Trophoblast cell (in vitro differentiated cells and primary cell): ENCODE results near the gene MEN1.

Source experiments
- DNase-seq, 2 donors: peaks; one replicate each; pipeline ENCODE4 v3.0.0-alpha.2; 2016
- H2AFZ ChIP-seq: 2 replicates; pipeline ENCODE4 v1.6.1; 2013; ENCODE audit warnings: low read length, moderate library complexity, mild to moderate bottlenecking; ENCODE audit not compliant: insufficient read depth, poor library complexity
- H2AK5ac ChIP-seq: 2 replicates; pipeline ENCODE4 v1.6.1; 2013; ENCODE audit warnings: mild to moderate bottlenecking, low read length
- H2BK120ac ChIP-seq: 2 replicates; pipeline ENCODE4 v1.6.1; 2013; ENCODE audit warnings: low read length, mild to moderate bottlenecking, moderate library complexity; ENCODE audit not compliant: insufficient read depth, poor library complexity
- H2BK12ac ChIP-seq: 2 replicates; pipeline ENCODE4 v1.6.1; 2013; ENCODE audit warnings: mild to moderate bottlenecking, low read length, moderate library complexity
- H2BK5ac ChIP-seq: 2 replicates; pipeline ENCODE4 v1.6.1; 2013; ENCODE audit warnings: low read length, low read depth, moderate library complexity, mild to moderate bottlenecking; ENCODE audit not compliant: poor library complexity
- H3K14ac ChIP-seq: 2 replicates; pipeline ENCODE4 v1.6.1; 2013; ENCODE audit warnings: mild to moderate bottlenecking, low read length
- H3K18ac ChIP-seq: 2 replicates; pipeline ENCODE4 v1.6.1; 2013; ENCODE audit warnings: mild to moderate bottlenecking, low read length
- H3K23ac ChIP-seq: 2 replicates; pipeline ENCODE4 v1.6.1; 2013; ENCODE audit warnings: low read length
- H3K27ac ChIP-seq: 2 replicates; pipeline ENCODE4 v1.5.1; 2013; ENCODE audit warnings: low read depth, mild to moderate bottlenecking, inconsistent platforms, low read length, moderate library complexity
- H3K27me3 ChIP-seq: 2 replicates; pipeline ENCODE4 v1.6.1; 2013; ENCODE audit warnings: inconsistent platforms, mild to moderate bottlenecking, low read length, moderate library complexity; ENCODE audit not compliant: insufficient read depth
- H3K36me3 ChIP-seq, 2 experiments: 1 replicate in 1 of 2; 2 replicates in 1 of 2; pipeline ENCODE4 v1.6.1; 2013; ENCODE audit warnings: low read length in 2 of 2, mild to moderate bottlenecking in 2 of 2, moderate library complexity in 1 of 2; ENCODE audit not compliant: insufficient read depth in 2 of 2, control insufficient read depth in 1 of 2
- H3K4ac ChIP-seq: 2 replicates; pipeline ENCODE4 v1.6.1; 2013; ENCODE audit warnings: low read depth, mild to moderate bottlenecking, low read length, moderate library complexity
- H3K4me1 ChIP-seq, 2 experiments: 1 replicate in 1 of 2; 2 replicates in 1 of 2; pipeline ENCODE4 v1.6.1; 2013; ENCODE audit warnings: low read length in 2 of 2, mild to moderate bottlenecking in 2 of 2, moderate library complexity in 1 of 2; ENCODE audit not compliant: insufficient read depth in 2 of 2, control insufficient read depth in 1 of 2
- H3K4me2 ChIP-seq: 2 replicates; pipeline ENCODE4 v1.6.1; 2013; ENCODE audit warnings: inconsistent platforms, mild to moderate bottlenecking, low read length, moderate library complexity
- H3K4me3 ChIP-seq: 2 replicates; pipeline ENCODE4 v1.5.1; 2013; ENCODE audit warnings: mild to moderate bottlenecking, low read depth, low read length, inconsistent platforms
- H3K79me1 ChIP-seq: one replicate; pipeline ENCODE4 v1.6.1; 2013; ENCODE audit warnings: low read length
- H3K79me2 ChIP-seq: 2 replicates; pipeline ENCODE4 v1.6.1; 2013; ENCODE audit warnings: low read length, mild to moderate bottlenecking; ENCODE audit not compliant: control insufficient read depth, insufficient read depth, poor library complexity
- H3K9ac ChIP-seq: 2 replicates; pipeline ENCODE4 v1.6.1; 2013; ENCODE audit warnings: mild to moderate bottlenecking, low read length
- H3K9me3 ChIP-seq: 2 replicates; pipeline ENCODE4 v1.6.1; 2013; ENCODE audit warnings: low read depth, mild to moderate bottlenecking, control low read depth, inconsistent platforms, low read length; ENCODE audit not compliant: insufficient read depth
- H4K12ac ChIP-seq: 2 replicates; pipeline ENCODE4 v1.6.1; 2013; ENCODE audit warnings: low read depth, mild to moderate bottlenecking, low read length, moderate library complexity
- H4K8ac ChIP-seq: 2 replicates; pipeline ENCODE4 v1.6.1; 2013; ENCODE audit warnings: low read depth, mild to moderate bottlenecking, low read length, moderate library complexity
- H4K91ac ChIP-seq: one replicate; pipeline ENCODE4 v1.6.1; 2013; ENCODE audit warnings: low read depth, mild to moderate bottlenecking, low read length, moderate library complexity
- WGBS: extraction: QIAGEN DNeasy Blood & Tissue Kit; methylation state at CpG from one replicate; pipeline ENCODE4 v1.1.7; 2013; ENCODE audit warnings: missing lambda C conversion rate; ENCODE audit not compliant: insufficient read length, insufficient coverage; ENCODE audit errors: extremely low coverage; 5-methylcytosine and 5-hydroxymethylcytosine counted together

Gene MEN1

DNA sequence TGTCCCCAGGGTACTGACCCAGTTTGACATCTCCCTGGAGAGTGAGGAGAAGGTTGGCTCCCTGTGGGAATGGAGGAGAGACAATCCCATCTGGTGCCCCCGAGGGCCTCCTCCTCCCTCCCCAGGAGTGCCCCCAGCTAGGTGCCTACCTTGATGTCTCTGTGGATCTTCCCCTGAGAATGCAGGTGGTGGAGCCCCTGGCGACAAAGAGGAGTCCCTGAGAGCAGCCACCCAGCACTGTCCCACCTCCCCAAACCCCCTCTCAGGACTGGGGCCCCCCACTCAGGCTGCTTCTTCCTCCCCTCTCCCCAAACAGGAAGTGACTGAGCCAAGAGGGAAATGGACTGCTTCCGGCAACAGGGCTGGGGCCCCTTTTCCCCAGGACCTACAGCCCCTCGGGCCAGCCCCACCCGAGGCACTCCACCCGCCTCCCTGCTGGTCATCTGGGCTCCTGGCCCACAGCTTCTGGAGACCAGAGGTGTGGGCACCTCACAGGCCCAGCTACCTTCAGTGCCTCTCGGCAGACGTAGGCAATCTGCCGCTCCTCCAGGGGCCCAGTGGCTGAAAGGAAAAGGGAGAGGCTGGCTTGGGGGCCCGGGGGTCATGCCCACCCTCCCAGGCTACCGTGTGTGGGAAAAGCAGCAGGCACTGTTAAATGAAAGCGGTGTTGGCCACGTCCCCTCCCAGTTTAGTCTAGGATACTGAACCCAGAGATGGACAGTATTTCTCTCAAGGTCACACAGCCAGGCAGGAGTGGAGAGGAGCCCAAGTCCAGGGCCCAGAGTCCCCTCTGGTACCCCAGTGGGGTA is 8.6 kb downstream of the MEN1 start:
- no peak overlapping the region for H3K27ac ChIP-seq
- H4K12ac ChIP-seq: no peak overlapping the region
- no peak overlapping the region for H3K14ac ChIP-seq
- WGBS: no CpG with 5 or more reads among the region's 13 CpGs
- H3K4ac ChIP-seq: no peak overlapping the region
- H4K8ac ChIP-seq: no peak overlapping the region
- H3K27me3 ChIP-seq: no peaks in the 10 kb centered on the region
- no peak overlapping the region for H2BK12ac ChIP-seq
- H3K9me3 ChIP-seq: no peaks in the 10 kb centered on the region
- no peak overlapping the region for H3K23ac ChIP-seq
- peaks cover 11% of the 10 kb centered on the region for H3K79me1 ChIP-seq
- no peak overlapping the region for H3K4me3 ChIP-seq
- H3K79me2 ChIP-seq: no peaks in the 10 kb centered on the region
- no peak overlapping the region for H3K18ac ChIP-seq
- no peak overlapping the region for H4K91ac ChIP-seq
- H3K36me3 ChIP-seq: peaks cover 45 to 49% of the 10 kb centered on the region in 2 experiments
- no peak overlapping the region for H2BK5ac ChIP-seq
- DNase-seq: no peak
- H2BK120ac ChIP-seq: no peak overlapping the region
- no peak overlapping the region for H3K4me2 ChIP-seq
- no peak overlapping the region for H3K9ac ChIP-seq
- H2AFZ ChIP-seq: no peak overlapping the region
- H3K4me1 ChIP-seq: peaks cover 8 to 15% of the 10 kb centered on the region in 2 experiments
- H2AK5ac ChIP-seq: no peak overlapping the region

DNA sequence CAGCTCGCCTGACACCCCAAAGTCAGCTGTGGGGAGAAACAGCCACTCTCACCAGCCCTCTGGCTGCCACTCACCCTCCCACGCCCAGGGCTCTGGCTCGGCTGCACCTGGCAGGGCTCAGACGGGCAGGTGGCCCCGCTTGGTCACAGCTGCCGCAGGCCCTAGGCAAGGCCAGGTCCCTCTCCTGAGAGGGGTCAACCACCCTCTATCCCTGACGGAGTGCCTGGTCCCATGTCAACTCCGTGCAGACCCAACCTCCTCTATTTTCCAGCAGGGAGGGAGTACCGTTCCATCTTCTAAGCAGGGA is 9.2 kb downstream of the MEN1 start:
- Histone ChIP-seq H3K36me3 (peaks cover 45 to 49% of the 10 kb centered on the region in 2 experiments), H2BK120ac (no peak overlapping the region), H3K79me2 (no peaks in the 10 kb centered on the region), H4K12ac (no peak overlapping the region), H3K23ac (no peak overlapping the region), H2AK5ac (no peak overlapping the region), H3K9me3 (no peaks in the 10 kb centered on the region), H3K27ac (no peak overlapping the region), H4K8ac (no peak overlapping the region), H4K91ac (no peak overlapping the region), H2AFZ (no peak overlapping the region), H3K9ac (no peak overlapping the region), H3K79me1 (peaks cover 11% of the 10 kb centered on the region), H2BK12ac (no peak overlapping the region), H3K4me3 (no peak overlapping the region), H3K18ac (no peak overlapping the region), H3K4ac (no peak overlapping the region), H2BK5ac (no peak overlapping the region), H3K14ac (no peak overlapping the region), H3K4me1 (peaks cover 8 to 15% of the 10 kb centered on the region in 2 experiments), H3K4me2 (no peak overlapping the region), H3K27me3 (no peaks in the 10 kb centered on the region)
- WGBS: no CpG with 5 or more reads among the region's 9 CpGs
- DNase-seq: no peak

DNA sequence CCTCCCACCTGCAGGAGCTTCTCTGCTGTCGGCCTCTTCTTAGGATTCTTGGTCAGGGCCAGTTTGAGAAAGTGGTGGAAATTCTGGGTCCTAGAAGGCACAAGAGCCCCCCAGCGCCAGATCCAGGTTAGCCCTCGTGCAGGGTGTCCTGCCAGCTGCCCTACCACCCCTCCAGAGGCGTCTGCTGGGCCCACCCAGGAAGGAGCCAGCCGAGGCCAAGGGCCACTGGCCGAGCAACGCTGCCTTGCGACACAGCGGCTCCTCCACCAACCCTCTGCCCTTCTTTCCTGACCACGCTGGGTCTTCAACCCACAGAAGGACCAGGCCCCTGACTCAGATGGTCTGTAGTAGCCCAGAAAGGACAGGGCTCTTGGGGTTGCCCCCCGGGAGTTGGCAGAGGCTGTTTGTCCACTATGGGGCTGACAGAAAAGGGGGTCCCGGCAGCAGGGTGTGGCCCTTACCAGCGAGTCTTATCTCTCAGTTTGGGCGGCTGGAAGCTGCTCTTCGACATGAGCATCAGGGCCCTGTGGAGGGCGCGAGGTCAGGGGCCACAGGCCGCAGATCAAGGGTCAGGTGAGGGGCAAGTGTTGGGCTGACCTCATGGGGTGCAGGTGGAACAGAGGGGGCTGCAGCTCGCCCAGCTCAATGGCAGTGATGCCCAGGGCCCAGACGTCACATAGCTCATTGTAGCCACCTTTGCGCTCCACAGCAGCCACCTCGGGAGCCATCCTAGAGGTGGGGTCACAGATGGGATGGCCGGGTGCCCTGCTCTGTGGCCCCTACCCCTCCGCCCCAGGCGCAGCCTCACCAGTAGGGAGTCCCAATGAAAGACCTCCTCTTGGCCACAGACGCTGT is 9.8 kb downstream of the MEN1 start:
- Histone ChIP-seq H3K4me2 (no peak overlapping the region), H2AFZ (no peak overlapping the region), H3K79me2 (no peaks in the 10 kb centered on the region), H2BK12ac (no peak overlapping the region), H3K4me3 (no peak overlapping the region), H3K9me3 (no peaks in the 10 kb centered on the region), H4K12ac (no peak overlapping the region), H4K91ac (no peak overlapping the region), H3K36me3 (peaks cover 44 to 47% of the 10 kb centered on the region in 2 experiments), H3K23ac (no peak overlapping the region), H2BK120ac (no peak overlapping the region), H3K27ac (no peak overlapping the region), H2BK5ac (no peak overlapping the region), H4K8ac (no peak overlapping the region), H3K4ac (no peak overlapping the region), H3K9ac (no peak overlapping the region), H3K79me1 (peaks cover 11% of the 10 kb centered on the region), H3K4me1 (peaks cover 8 to 15% of the 10 kb centered on the region in 2 experiments), H3K14ac (no peak overlapping the region), H3K18ac (no peak overlapping the region), H2AK5ac (no peak overlapping the region), H3K27me3 (no peaks in the 10 kb centered on the region)
- no peak for DNase-seq
- WGBS: no CpG with 5 or more reads among the region's 26 CpGs

DNA sequence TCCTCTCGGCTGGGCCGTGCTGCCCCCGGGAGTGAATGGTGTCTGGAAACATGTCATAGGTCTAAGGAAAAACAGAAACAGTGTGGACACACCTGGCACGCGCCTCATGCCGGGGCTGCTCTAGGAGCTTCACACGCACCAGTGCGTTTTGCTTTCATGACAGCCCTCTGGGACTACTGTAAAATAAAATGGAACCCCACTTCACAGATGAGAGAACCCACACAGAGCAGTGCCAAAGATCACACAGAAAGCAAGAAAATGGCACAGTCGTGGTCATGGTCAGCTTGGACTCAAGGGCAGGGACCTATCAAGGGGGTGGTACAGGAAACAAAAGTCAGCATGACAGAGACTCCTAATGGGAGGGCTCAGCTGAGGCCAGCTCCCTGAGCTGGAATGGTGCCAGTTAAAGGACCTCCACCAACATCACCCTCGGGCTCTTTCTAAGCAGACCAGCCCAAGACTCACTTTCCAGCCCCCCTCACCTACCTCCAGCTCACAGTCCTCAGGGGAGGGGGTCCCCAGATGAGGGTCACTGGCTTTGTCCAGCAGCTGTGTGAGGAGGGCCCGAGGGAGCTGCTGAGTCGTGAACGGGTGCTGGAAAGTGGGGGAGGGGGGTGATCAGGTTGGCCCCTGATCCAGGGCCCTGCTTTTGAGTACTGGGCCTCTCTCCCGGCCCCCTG is 10.6 kb downstream of the MEN1 start:
- H3K4me2 ChIP-seq: no peak overlapping the region
- no peak overlapping the region for H2BK12ac ChIP-seq
- no peak overlapping the region for H2BK5ac ChIP-seq
- H3K36me3 ChIP-seq: peaks cover 36 to 39% of the 10 kb centered on the region in 2 experiments
- H2BK120ac ChIP-seq: no peak overlapping the region
- WGBS: no CpG with 5 or more reads among the region's 14 CpGs
- H3K14ac ChIP-seq: no peak overlapping the region
- no peak overlapping the region for H3K4me3 ChIP-seq
- no peak overlapping the region for H4K91ac ChIP-seq
- H2AFZ ChIP-seq: no peak overlapping the region
- no peak overlapping the region for H2AK5ac ChIP-seq
- H4K8ac ChIP-seq: no peak overlapping the region
- H3K18ac ChIP-seq: no peak overlapping the region
- H3K79me2 ChIP-seq: no peaks in the 10 kb centered on the region
- H4K12ac ChIP-seq: no peak overlapping the region
- H3K27me3 ChIP-seq: no peaks in the 10 kb centered on the region
- H3K9ac ChIP-seq: no peak overlapping the region
- peaks cover 11% of the 10 kb centered on the region for H3K79me1 ChIP-seq
- no peak for DNase-seq
- H3K4me1 ChIP-seq: peaks cover 8 to 15% of the 10 kb centered on the region in 2 experiments
- H3K4ac ChIP-seq: no peak overlapping the region
- H3K27ac ChIP-seq: no peak overlapping the region
- no peaks in the 10 kb centered on the region for H3K9me3 ChIP-seq
- no peak overlapping the region for H3K23ac ChIP-seq
